ENCODE data around the gene CTIF.

CTIF gene

GRCh38 chr18:48542513-48543181 is 3.8 kb downstream of the CTIF start:
- no peak overlapping the region for H3K27ac Mint-ChIP-seq
- H3K4me3 Mint-ChIP-seq, result no peak overlapping the region
- no peaks in the 10 kb centered on the region for H3K36me3 Mint-ChIP-seq (ENCODE audit: low read depth)
- DNase-seq, result no peak
- H3K27me3 Mint-ChIP-seq (ENCODE audit: low read depth, poor library complexity), result peaks cover 14% of the 10 kb centered on the region
- H3K4me1 Mint-ChIP-seq, result peaks cover 54% of the 10 kb centered on the region
- no peaks in the 10 kb centered on the region for H3K9me3 Mint-ChIP-seq
- TF ChIP-seq CTCF (IDR thresholded peaks at IDR 0.05), result no peak

GRCh38 chr18:48543228-48543627 is 4.4 kb downstream of the CTIF start:
- Mint-ChIP-seq H3K9me3 (no peaks in the 10 kb centered on the region), H3K27me3 (ENCODE audit: low read depth, poor library complexity) (peaks cover 14% of the 10 kb centered on the region), H3K36me3 (ENCODE audit: low read depth) (no peaks in the 10 kb centered on the region), H3K27ac (no peak overlapping the region), H3K4me1 (peaks cover 59% of the 10 kb centered on the region), H3K4me3 (no peak overlapping the region)
- no peak for DNase-seq
- TF ChIP-seq CTCF (IDR thresholded peaks at IDR 0.05), result no peak

- Mint-ChIP-seq H3K4me3 (no peak overlapping the region), H3K27me3 (ENCODE audit: low read depth, poor library complexity) (peaks cover 16% of the 10 kb centered on the region), H3K36me3 (ENCODE audit: low read depth) (peaks cover 7% of the 10 kb centered on the region), H3K4me1 (peaks cover 61% of the 10 kb centered on the region), H3K27ac (no peak overlapping the region), H3K9me3 (no peaks in the 10 kb centered on the region)
- DNase-seq, result no peak
- TF ChIP-seq CTCF (IDR thresholded peaks at IDR 0.05), result no peak
These were observed 5.3 kb downstream of the CTIF start for GRCh38 chr18:48544116-48544515.

GRCh38 chr18:48544661-48545415 is 6.0 kb downstream of the CTIF start:
- Mint-ChIP-seq H3K36me3 (ENCODE audit: low read depth) (peaks cover 14% of the 10 kb centered on the region), H3K27me3 (ENCODE audit: low read depth, poor library complexity) (peaks cover 16% of the 10 kb centered on the region), H3K4me3 (no peak overlapping the region), H3K9me3 (no peaks in the 10 kb centered on the region), H3K27ac (no peak overlapping the region), H3K4me1 (peaks cover 61% of the 10 kb centered on the region)
- DNase-seq, result no peak
- no peak for TF ChIP-seq CTCF (IDR thresholded peaks at IDR 0.05)

- TF ChIP-seq CTCF (IDR thresholded peaks at IDR 0.05), result no peak
- peaks cover 61% of the 10 kb centered on the region for H3K4me1 Mint-ChIP-seq
- no peak overlapping the region for H3K27ac Mint-ChIP-seq
- no peak overlapping the region for H3K4me3 Mint-ChIP-seq
- H3K9me3 Mint-ChIP-seq, result no peaks in the 10 kb centered on the region
- H3K36me3 Mint-ChIP-seq (ENCODE audit: low read depth), result peaks cover 20% of the 10 kb centered on the region
- peak; percentile 46 for DNase-seq
- H3K27me3 Mint-ChIP-seq (ENCODE audit: low read depth, poor library complexity), result peaks cover 16% of the 10 kb centered on the region
These were observed 7.0 kb downstream of the CTIF start for GRCh38 chr18:48545757-48546321.
